Spleen (tissue), 11 donors: ENCODE measurements around the gene MBD5. TPM values are rescaled to one million over a fixed set of nuclear protein-coding genes. Genes with fewer than 3 reads are reported as not detected.
"Not testable (repeated sequence)": the region's sequence is repeated elsewhere in the genome, so short reads cannot be mapped to it uniquely, and the experiment has no call there.

ENCODE experiments used
- DNase-seq: peaks from one replicate; pipeline ENCODE4 v3.0.0-alpha.2; 2020
- H3K27ac ChIP-seq, 8 donors: fragments of 200-600 bp; sonication (generic) in 7 of 8; 1 replicate in 4 of 8; 2 replicates in 4 of 8; pipeline versions ENCODE4 v1.5.0 to v1.8.0; 2016 to 2021; ENCODE audit warnings: inconsistent platforms in 4 of 8, mild to moderate bottlenecking in 4 of 8, moderate library complexity in 1 of 8
- H3K27me3 ChIP-seq, 7 donors: fragments of 200-600 bp; sonication (generic) in 6 of 7; replicated peaks in 1 of 7; 1 replicate in 4 of 7; 2 replicates in 3 of 7; pipeline versions ENCODE4 v1.5.0 to v1.8.0; 2016 to 2021; ENCODE audit warnings: inconsistent platforms in 3 of 7, mild to moderate bottlenecking in 1 of 7
- H3K36me3 ChIP-seq, 6 donors: fragments of 200-600 bp; sonication (generic) in 5 of 6; 1 replicate in 4 of 6; 2 replicates in 2 of 6; pipeline versions ENCODE4 v1.5.0 to v1.8.0; 2016 to 2021; ENCODE audit warnings: inconsistent platforms in 2 of 6
- H3K4me1 ChIP-seq, 6 donors: fragments of 200-600 bp; sonication (generic) in 5 of 6; 1 replicate in 3 of 6; 2 replicates in 3 of 6; pipeline versions ENCODE4 v1.5.0 to v1.8.0; 2016 to 2021; ENCODE audit warnings: inconsistent platforms in 3 of 6
- H3K4me3 ChIP-seq, 8 donors: fragments of 200-600 bp; sonication (generic) in 7 of 8; 1 replicate in 4 of 8; 2 replicates in 4 of 8; pipeline versions ENCODE4 v1.5.0 to v1.8.0; 2016 to 2021; ENCODE audit warnings: inconsistent platforms in 4 of 8, mild to moderate bottlenecking in 4 of 8, moderate library complexity in 2 of 8
- H3K9me3 ChIP-seq, 8 donors: fragments of 200-600 bp; sonication (generic) in 7 of 8; 1 replicate in 4 of 8; 2 replicates in 4 of 8; pipeline versions ENCODE4 v1.5.0 to v1.8.0; 2016 to 2021; ENCODE audit warnings: inconsistent platforms in 4 of 8
- CTCF ChIP-seq, 11 experiments: fragments of 200-600 bp in 7 of 11; fragments of 450-650 bp in 4 of 11; sonication (generic) in 4 of 11; IDR thresholded peaks in 8 of 11; conservative IDR thresholded peaks in 3 of 11; 1 replicate in 7 of 11; 2 replicates in 4 of 11; pipeline versions ENCODE4 v1.4.0 to v1.8.0; 2016 to 2021; ENCODE audit warnings: antibody characterized with exemption in 11 of 11, inconsistent platforms in 4 of 11, mild to moderate bottlenecking in 1 of 11
- POLR2A ChIP-seq, 3 donors: fragments of 450-650 bp; IDR thresholded peaks; one replicate each; pipeline ENCODE4 v1.5.1; 2017; ENCODE audit warnings: antibody characterized with exemption in 3 of 3, mild to moderate bottlenecking in 1 of 3
- POLR2AphosphoS5 ChIP-seq, 3 donors: sonication (generic); formaldehyde crosslinking; IDR thresholded peaks; one replicate each; pipeline ENCODE4 v1.5.1; 2017; ENCODE audit warnings: antibody characterized with exemption in 3 of 3
- WGBS, 5 donors: extraction: QIAGEN DNeasy Blood & Tissue Kit in 3 of 5; methylation state at CpG; one replicate each; pipeline versions ENCODE4 v1.1.5 to v1.1.7; 2013 to 2018; 5-methylcytosine and 5-hydroxymethylcytosine counted together
- intact Hi-C: fragments of 100-400 bp; cut with DNase I; formaldehyde crosslinking; loops from one replicate; pipeline ENCODE4 v1.15.0; 2023; ENCODE audit warnings: low total_unique reads
- polyA plus RNA-seq, 3 donors: library from polyadenylated mRNA; stranded (reverse); fragments of 200-250 nt; gene quantifications; one replicate each; pipeline ENCODE4 v1.2.1, GENCODE V29; 2013
- total RNA-seq, 7 donors: library from RNA; depleted of rRNA in 3 of 7; stranded (reverse); fragments of >200 nt in 3 of 7; fragmentation: NEBNext Ultra II Directional in 4 of 7; extraction: Animal tissue kit (Norgen Biotek cat#: 25700) in 4 of 7; gene quantifications; one replicate each; pipeline versions ENCODE4 v1.1.0 to v1.2.1, GENCODE V29; 2016 to 2021
- donor health status: healthy with polysubstance abuse.
- donor health status: DM: no; HTN: no; CAD: no; lungs with moderate emphysema.
- donor health status: DM: no; HTN: no; CAD: no.
- donor health status: Bipolar disorder and iron deficiency.
- donor health status: healthy.
- donor health status: DM: no; HTN: no; CAD: no.
- donor health status: DM: yes; HTN: yes; CAD: no.

Gene MBD5
- total and polyA plus RNA-seq, 10 donors = 5.7 to 84.5 (median 60.0) TPM

- intact Hi-C loops = no loop called here
- WGBS, 5 donors = 76 to 89% (median 85%) methylated on average over 6 of the region's 6 CpGs
- Histone ChIP-seq H3K27ac (no peak overlapping the region), H3K9me3 (peaks cover 3 to 32% (median 19%) of the 10 kb centered on the region in 8 donors), H3K4me3 (no peak overlapping the region), H3K4me1 (peaks cover 0 to 3% (median 0%) of the 10 kb centered on the region in 6 donors), H3K27me3 (no peaks in the 10 kb centered on the region), H3K36me3 (peaks cover 0 to 4% (median 0%) of the 10 kb centered on the region in 6 donors)
- no peak for DNase-seq
- TF ChIP-seq POLR2AphosphoS5 (IDR thresholded peaks at IDR 0.05) = no peak
- TF ChIP-seq POLR2A (IDR thresholded peaks at IDR 0.05) = no peak
- TF ChIP-seq CTCF (IDR thresholded peaks at IDR 0.05 in 8 of 11, conservative IDR thresholded peaks at IDR 0.05 in 3 of 11) = no peak
Measured at GRCh38 chr2:148006249-148007007, 14.5 kb upstream of the MBD5 start.

- Histone ChIP-seq H3K4me1 (peaks cover 0 to 3% (median 0%) of the 10 kb centered on the region in 6 donors), H3K27me3 (no peaks in the 10 kb centered on the region), H3K36me3 (peaks cover 0 to 4% (median 0%) of the 10 kb centered on the region in 6 donors), H3K27ac (no peak overlapping the region), H3K9me3 (peaks cover 2 to 29% (median 14%) of the 10 kb centered on the region in 8 donors), H3K4me3 (no peak overlapping the region)
- intact Hi-C loops = no loop called here
- TF ChIP-seq POLR2A (IDR thresholded peaks at IDR 0.05) = no peak
- TF ChIP-seq CTCF (IDR thresholded peaks at IDR 0.05 in 8 of 11, conservative IDR thresholded peaks at IDR 0.05 in 3 of 11) = no peak
- TF ChIP-seq POLR2AphosphoS5 (IDR thresholded peaks at IDR 0.05) = no peak
- DNase-seq = no peak
- WGBS, 5 donors = 77 to 99% (median 79%) methylated on average over 5 of the region's 5 CpGs
Measured at GRCh38 chr2:148007219-148007900, 13.5 kb upstream of the MBD5 start.

GRCh38 chr2:148008411-148008810 is 12.5 kb upstream of the MBD5 start:
- H3K27me3 ChIP-seq, H3K27ac ChIP-seq, DNase-seq, intact Hi-C loops, H3K36me3 ChIP-seq, H3K4me3 ChIP-seq, H3K4me1 ChIP-seq: not testable (repeated sequence)
- 96 to 99% (median 97%) methylated on average over 7 of the region's 7 CpGs for WGBS, 5 donors
- peaks cover 0 to 26% (median 4%) of the 10 kb centered on the region in 8 donors for H3K9me3 ChIP-seq

- no peak overlapping the region for H3K27ac ChIP-seq
- H3K4me1 ChIP-seq = peaks cover 0 to 42% (median 13%) of the 10 kb centered on the region in 6 donors
- no peaks in the 10 kb centered on the region for H3K36me3 ChIP-seq
- no peak for DNase-seq
- H3K9me3 ChIP-seq = peaks cover 0 to 7% (median 0%) of the 10 kb centered on the region in 8 donors
- TF ChIP-seq POLR2AphosphoS5 (IDR thresholded peaks at IDR 0.05) = no peak
- no peak for TF ChIP-seq CTCF (IDR thresholded peaks at IDR 0.05 in 8 of 11, conservative IDR thresholded peaks at IDR 0.05 in 3 of 11)
- no peak for TF ChIP-seq POLR2A (IDR thresholded peaks at IDR 0.05)
- WGBS, 5 donors = 89 to 96% (median 95%) methylated on average over 2 of the region's 2 CpGs
- H3K4me3 ChIP-seq = no peak overlapping the region
- no peaks in the 10 kb centered on the region for H3K27me3 ChIP-seq
- intact Hi-C loops = loop anchor here (10.0 kb wide), 1 partner anchor 641 kb away; no protein-coding TSS in a partner anchor
Measured at GRCh38 chr2:148013876-148014275, 7.0 kb upstream of the MBD5 start.
